Measurements from ENCODE around the gene ZNF248. TPM values are rescaled to one million over a fixed set of nuclear protein-coding genes. Genes with fewer than 3 reads are reported as not detected.

The ZNF248 gene
- total and polyA plus RNA-seq, 2 donors (not counting 1 experiment from before 2014, with no cell fraction given) = 8.6 to 19.5 TPM

DNA sequence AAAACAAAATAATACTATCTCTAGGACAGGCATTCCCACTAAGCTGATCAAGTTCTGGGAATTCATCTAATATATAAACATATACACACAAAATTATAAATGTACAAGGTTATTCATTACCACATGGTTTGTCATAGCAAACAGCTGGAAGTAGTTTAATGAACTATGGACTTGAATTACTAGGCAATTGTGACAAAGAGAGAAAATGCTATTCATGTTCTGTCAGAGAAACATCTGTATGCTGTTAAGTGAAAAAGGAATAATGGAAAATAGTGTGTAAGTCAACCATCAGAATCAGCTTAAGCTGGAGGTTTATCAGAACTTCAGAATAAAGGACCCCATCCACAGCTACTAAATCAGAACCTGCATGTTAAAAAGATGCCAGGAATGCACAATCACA lies 2.8 kb downstream of the ZNF248 start:
- Histone ChIP-seq H3K9ac (ENCODE audit: low read length) (no peak overlapping the region), H3K9me3 (ENCODE audit: control extremely low read depth in 1 of 3, control insufficient read depth in 2 of 3, insufficient read depth in 1 of 3, low read length in 2 of 3) (peaks cover 0 to 1% (median 0%) of the 10 kb centered on the region in 3 donors), H3K79me2 (ENCODE audit: control insufficient read depth, insufficient read depth, low read length) (peaks cover 35% of the 10 kb centered on the region), H2AFZ (ENCODE audit: insufficient read depth, low read depth, low read length, poor library complexity, severe bottlenecking) (no peak overlapping the region), H4K20me1 (ENCODE audit: control insufficient read depth, insufficient read depth, low read length, poor library complexity, severe bottlenecking) (no peaks in the 10 kb centered on the region), H3K27me3 (replicated peaks in 1 of 4; ENCODE audit: control extremely low read depth in 1 of 4, control insufficient read depth in 3 of 4, insufficient read depth in 4 of 4, low read length in 3 of 4) (no peaks in the 10 kb centered on the region), H3K36me3 (replicated peaks in 1 of 2; ENCODE audit: control extremely low read depth in 1 of 2, control insufficient read depth in 1 of 2, extremely low read depth in 1 of 2, insufficient read depth in 2 of 2, low read length in 1 of 2) (no peaks in the 10 kb centered on the region), H3K4me2 (replicated peaks; ENCODE audit: low read depth, low read length, poor library complexity, severe bottlenecking) (no peak overlapping the region), H3K27ac (ENCODE audit: low read length in 2 of 2) (no peak overlapping the region), H3K4me3 (ENCODE audit: control extremely low read depth in 1 of 5, extremely low read depth in 1 of 5, insufficient read depth in 1 of 5, low read depth in 2 of 5, low read length in 4 of 5) (no peak overlapping the region), H3K4me1 (ENCODE audit: control insufficient read depth in 2 of 2, insufficient read depth in 2 of 2, low read length in 2 of 2) (peaks cover 13 to 14% of the 10 kb centered on the region in 2 donors)
- no peak for TF ChIP-seq EZH2 (IDR thresholded peaks at IDR 0.05; ENCODE audit: borderline replicate concordance, insufficient read depth, low read depth, low read length, poor library complexity, severe bottlenecking)
- no peak for TF ChIP-seq CTCF (IDR thresholded peaks at IDR 0.05)
- Mint-ChIP-seq H3K27ac (no peak overlapping the region), H3K4me3 (no peak overlapping the region), H3K4me1 (peaks cover 36% of the 10 kb centered on the region), H3K27me3 (no peaks in the 10 kb centered on the region), H3K9me3 (ENCODE audit: insufficient read depth) (no peaks in the 10 kb centered on the region)
- intact Hi-C loops (cut with micrococcal nuclease) = no loop called here
- ATAC-seq (ENCODE audit: low read depth) = no peak
- ChIA-PET CTCF (no interaction called here), POLR2A (no interaction called here)
- no peak for DNase-seq

GRCh38 chr10:37844644-37845043 lies 12.8 kb downstream of the ZNF248 start:
- TF ChIP-seq CTCF (IDR thresholded peaks at IDR 0.05) = no peak
- TF ChIP-seq EZH2 (IDR thresholded peaks at IDR 0.05; ENCODE audit: borderline replicate concordance, insufficient read depth, low read depth, low read length, poor library complexity, severe bottlenecking) = no peak
- H3K79me2 ChIP-seq (ENCODE audit: control insufficient read depth, insufficient read depth, low read length) = peaks cover 16% of the 10 kb centered on the region
- intact Hi-C loops (cut with micrococcal nuclease) = no loop called here
- no peaks in the 10 kb centered on the region for H3K27me3 ChIP-seq (replicated peaks in 1 of 4; ENCODE audit: control extremely low read depth in 1 of 4, control insufficient read depth in 3 of 4, insufficient read depth in 4 of 4, low read length in 3 of 4)
- H3K27ac ChIP-seq (ENCODE audit: low read length in 2 of 2) = no peak overlapping the region
- H2AFZ ChIP-seq (ENCODE audit: insufficient read depth, low read depth, low read length, poor library complexity, severe bottlenecking) = no peak overlapping the region
- DNase-seq (no peak), ATAC-seq (ENCODE audit: low read depth) (no peak)
- Mint-ChIP-seq H3K4me1 (no peaks in the 10 kb centered on the region), H3K27me3 (no peaks in the 10 kb centered on the region), H3K9me3 (ENCODE audit: insufficient read depth) (no peaks in the 10 kb centered on the region), H3K27ac (no peak overlapping the region), H3K4me3 (no peak overlapping the region)
- H4K20me1 ChIP-seq (ENCODE audit: control insufficient read depth, insufficient read depth, low read length, poor library complexity, severe bottlenecking) = no peaks in the 10 kb centered on the region
- ChIA-PET CTCF (no interaction called here), POLR2A (no interaction called here)
- no peak overlapping the region for H3K9ac ChIP-seq (ENCODE audit: low read length)
- no peak overlapping the region for H3K4me2 ChIP-seq (replicated peaks; ENCODE audit: low read depth, low read length, poor library complexity, severe bottlenecking)
- H3K36me3 ChIP-seq (replicated peaks in 1 of 2; ENCODE audit: control extremely low read depth in 1 of 2, control insufficient read depth in 1 of 2, extremely low read depth in 1 of 2, insufficient read depth in 2 of 2, low read length in 1 of 2) = peaks cover 0 to 6% of the 10 kb centered on the region in 2 experiments
- 100% methylated on average over 2 of the region's 2 CpGs for WGBS (ENCODE audit: insufficient coverage)
- H3K4me1 ChIP-seq (ENCODE audit: control insufficient read depth in 2 of 2, insufficient read depth in 2 of 2, low read length in 2 of 2) = no peaks in the 10 kb centered on the region
- no peak overlapping the region for H3K4me3 ChIP-seq (ENCODE audit: control extremely low read depth in 1 of 5, extremely low read depth in 1 of 5, insufficient read depth in 1 of 5, low read depth in 2 of 5, low read length in 4 of 5)
- H3K9me3 ChIP-seq (ENCODE audit: control extremely low read depth in 1 of 3, control insufficient read depth in 2 of 3, insufficient read depth in 1 of 3, low read length in 2 of 3) = peaks cover 0 to 7% (median 2%) of the 10 kb centered on the region in 3 donors

Data from B cell (primary cell).